T-cell (primary cell): ENCODE measurements around the gene ARHGAP25. TPM values are rescaled to one million over a fixed set of nuclear protein-coding genes. Genes with fewer than 3 reads are reported as not detected.
A peak's percentile ranks its signal among the peaks of the same experiment; 100 is the strongest.

Experiments
- ATAC-seq, 4 experiments: fragments of 200-7000 bp in 3 of 4; fragments of 150-1000 bp in 1 of 4; cut with Tn5 transposase; replicated peaks in 1 of 4; 1 replicate in 3 of 4; 2 replicates in 1 of 4; pipeline ENCODE4 v1.10.0; 2021; ENCODE audit warnings: moderate library complexity in 3 of 4, mild to moderate bottlenecking in 2 of 4, moderate number of reproducible peaks in 1 of 4
- CTCF ChIA-PET, 2 donors: fragments of 300-600 bp; sonication (Branson Sonifier 250); formaldehyde crosslinking; loops; one replicate each; lab custom pipeline; 2022; ENCODE audit warnings: antibody characterized with exemption in 2 of 2; lab: Charles Lee
- POLR2A ChIA-PET, 2 donors: fragments of 300-600 bp; sonication (Branson Sonifier 250); formaldehyde crosslinking; loops; one replicate each; lab custom pipeline; 2022; ENCODE audit warnings: antibody characterized with exemption in 2 of 2; lab: Charles Lee
- DNase-seq, 35 experiments: peaks; one replicate each; pipeline versions ENCODE4 v3.0.0 to v3.0.0-alpha.2; 2013 to 2023
- H3K27ac ChIP-seq: one replicate; pipeline ENCODE4 v1.5.1; 2013; ENCODE audit warnings: low read length
- H3K27me3 ChIP-seq, 2 experiments: replicated peaks in 1 of 2; 1 replicate in 1 of 2; 2 replicates in 1 of 2; pipeline versions ENCODE4 v1.6.1 to v1.7.0; 2013; ENCODE audit warnings: low read length in 1 of 2, mixed read lengths in 1 of 2; ENCODE audit not compliant: control insufficient read depth in 2 of 2, insufficient read depth in 2 of 2; ENCODE audit errors: extremely low read depth in 1 of 2
- H3K36me3 ChIP-seq, 2 donors: 1 replicate in 1 of 2; 2 replicates in 1 of 2; pipeline versions ENCODE4 v1.6.1 to v1.7.0; 2013; ENCODE audit warnings: low read length in 1 of 2; ENCODE audit not compliant: control insufficient read depth in 2 of 2, insufficient read depth in 1 of 2; ENCODE audit errors: extremely low read depth in 1 of 2
- H3K4me1 ChIP-seq, 2 experiments: 1 replicate in 1 of 2; 2 replicates in 1 of 2; pipeline versions ENCODE4 v1.6.1 to v1.7.0; 2013; ENCODE audit warnings: low read length in 2 of 2, mixed read lengths in 1 of 2; ENCODE audit not compliant: insufficient read depth in 2 of 2, control insufficient read depth in 1 of 2; ENCODE audit errors: extremely low read depth in 1 of 2
- H3K4me3 ChIP-seq, 2 donors: 1 replicate in 1 of 2; 2 replicates in 1 of 2; pipeline versions ENCODE4 v1.5.1 to v1.7.0; 2013; ENCODE audit warnings: mild to moderate bottlenecking in 2 of 2, low read length in 1 of 2, moderate library complexity in 1 of 2; ENCODE audit not compliant: control insufficient read depth in 1 of 2; ENCODE audit errors: extremely low read depth in 1 of 2
- H3K9me3 ChIP-seq: 2 replicates; pipeline ENCODE4 v1.7.0; 2013
- H3K27ac Mint-ChIP-seq, 2 donors: one replicate each; pipeline ENCODE4 v1.8.0; 2020 to 2021; ENCODE audit warnings: mild to moderate bottlenecking in 2 of 2, mixed read lengths in 2 of 2
- H3K27me3 Mint-ChIP-seq, 2 donors: one replicate each; pipeline ENCODE4 v1.8.0; 2021 to 2022; ENCODE audit warnings: mixed read lengths in 2 of 2
- H3K36me3 Mint-ChIP-seq: one replicate; pipeline ENCODE4 v1.8.0; 2021; ENCODE audit warnings: mixed read lengths
- H3K4me1 Mint-ChIP-seq, 3 donors: one replicate each; pipeline ENCODE4 v1.8.0; 2020 to 2022; ENCODE audit warnings: mixed read lengths in 3 of 3, mild to moderate bottlenecking in 1 of 3
- H3K4me3 Mint-ChIP-seq, 3 donors: one replicate each; pipeline ENCODE4 v1.8.0; 2020 to 2022; ENCODE audit warnings: mild to moderate bottlenecking in 3 of 3, mixed read lengths in 3 of 3, moderate library complexity in 3 of 3
- H3K9me3 Mint-ChIP-seq, 3 donors: one replicate each; pipeline ENCODE4 v1.8.0; 2020 to 2022; ENCODE audit warnings: mixed read lengths in 3 of 3
- WGBS: methylation state at CpG from one replicate; pipeline ENCODE4 v1.1.5; 2013; ENCODE audit warnings: missing lambda C conversion rate; ENCODE audit not compliant: insufficient coverage; 5-methylcytosine and 5-hydroxymethylcytosine counted together
- total RNA-seq, 35 experiments: library from RNA in 6 of 35; stranded (reverse) in 6 of 35; fragments of 120-200 nt in 1 of 35; gene quantifications; one replicate each; pipeline versions ENCODE4 v1.2.1 to v1.2.4 and lab custom pipeline; 2013 to 2026

The ARHGAP25 gene
- total RNA-seq, 5 donors from 2014 or later (not counting 1 experiment from before 2014, with no cell fraction given): 103 to 134 (median 123) TPM

DNA sequence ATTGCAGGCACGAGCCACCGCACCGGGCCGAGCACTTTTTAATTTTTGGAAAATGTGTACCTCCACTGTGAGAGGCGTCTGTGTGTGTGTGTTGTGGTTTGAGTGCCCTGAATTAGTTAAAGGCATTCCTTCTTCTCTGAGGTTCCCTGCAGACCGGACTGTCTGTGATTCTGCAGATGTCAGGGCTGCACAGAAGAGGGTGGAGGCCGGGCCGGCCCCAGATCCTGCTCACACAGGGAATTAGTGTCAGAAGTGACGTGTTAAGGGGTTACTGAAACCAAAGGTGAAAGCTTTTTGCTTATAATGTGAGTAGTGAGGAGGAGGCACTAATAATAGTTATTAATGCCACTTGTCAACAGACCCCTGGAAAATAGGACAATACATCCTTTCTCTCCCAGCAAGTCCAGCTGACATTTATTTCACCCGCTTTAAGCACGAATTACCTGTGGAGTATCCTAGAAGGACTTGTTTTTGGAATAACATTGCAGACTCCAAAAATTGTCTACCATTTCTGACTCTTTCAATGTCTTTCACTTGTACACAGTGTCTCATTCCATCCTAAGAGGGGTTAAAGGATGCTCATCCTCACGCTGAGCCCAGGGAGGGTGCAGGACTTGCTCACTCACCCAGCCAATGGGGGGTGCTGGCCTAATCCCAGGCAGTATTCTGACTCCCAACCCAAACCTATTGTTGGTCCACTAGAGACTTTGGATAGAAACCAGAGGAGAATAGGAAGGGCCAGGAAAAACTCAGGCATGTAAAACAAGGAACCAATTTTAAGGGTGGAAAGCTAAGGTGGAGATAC, 16.2 kb downstream of the ARHGAP25 start:
- WGBS: 88% methylated on average over 7 of the region's 12 CpGs
- Histone ChIP-seq H3K9me3 (no peaks in the 10 kb centered on the region), H3K4me1 (peaks cover 45 to 70% of the 10 kb centered on the region in 2 experiments), H3K27me3 (no peaks in the 10 kb centered on the region), H3K27ac (peak overlapping the region; percentile 73), H3K4me3 (no peak overlapping the region), H3K36me3 (peaks cover 4 to 30% of the 10 kb centered on the region in 2 donors)
- peaks cover 83 to 94% (median 93%) of the 10 kb centered on the region in 3 donors for H3K4me1 Mint-ChIP-seq
- no peak overlapping the region for H3K4me3 Mint-ChIP-seq
- POLR2A ChIA-PET: no interaction called here
- no peaks in the 10 kb centered on the region for H3K27me3 Mint-ChIP-seq
- H3K36me3 Mint-ChIP-seq: peaks cover 39% of the 10 kb centered on the region
- DNase-seq (no peak), ATAC-seq (no peak)
- peak overlapping the region; percentile 94 to 95 for H3K27ac Mint-ChIP-seq
- no peaks in the 10 kb centered on the region for H3K9me3 Mint-ChIP-seq
- CTCF ChIA-PET: interaction anchor here (0.6 to 5.9 kb wide), 34 partner anchors 10 to 629 kb away, joined by 3 to 78 read pairs (median 6); partner anchors contain the start of genes FBXO48 (in 2 of the 2) and APLF (in 1 of the 2)

DNA sequence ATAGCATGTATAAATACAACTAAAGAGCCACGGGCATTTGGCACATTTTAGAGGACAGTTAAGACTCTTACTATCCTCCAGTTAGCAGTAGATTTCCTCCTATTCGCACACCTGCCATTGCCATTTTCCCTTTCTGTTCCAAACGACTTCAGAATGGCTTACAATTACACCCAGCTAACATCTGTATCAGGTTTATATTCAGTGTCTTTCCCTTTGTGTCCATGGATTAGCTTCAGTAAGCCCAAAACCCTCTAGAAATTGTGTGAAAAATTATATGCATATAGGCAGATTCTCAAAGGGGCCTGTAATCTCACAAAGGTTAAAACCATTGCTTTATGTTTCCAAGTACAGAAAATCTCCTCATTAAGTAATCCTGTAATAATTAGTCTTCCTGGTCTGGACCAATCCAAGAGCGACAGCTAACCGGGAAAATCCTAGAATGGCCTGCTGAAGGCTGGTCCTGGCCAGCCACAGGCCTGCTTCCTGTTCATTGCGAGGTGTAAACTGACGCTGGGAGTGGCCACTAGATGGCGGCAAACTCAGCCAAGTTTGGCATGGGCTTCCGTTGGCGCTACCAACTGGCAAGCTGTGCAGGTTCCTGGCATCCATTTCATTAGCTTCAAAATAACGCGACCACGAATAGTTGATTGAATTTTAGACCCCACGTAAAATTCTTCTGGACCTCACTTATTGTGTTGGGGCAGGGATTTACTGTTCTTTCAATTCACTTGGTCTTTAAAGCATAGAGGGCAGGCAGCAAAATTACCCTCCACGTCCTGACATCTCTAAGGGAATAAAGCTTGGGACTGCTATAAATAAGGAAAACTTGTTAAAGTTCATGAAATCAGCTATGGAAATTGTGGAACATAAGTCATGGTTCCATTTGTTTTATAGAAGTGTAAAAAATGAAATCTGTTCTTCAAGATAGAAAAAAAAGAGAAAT, 17.1 kb downstream of the ARHGAP25 start:
- peaks cover 51 to 70% of the 10 kb centered on the region in 2 experiments for H3K4me1 ChIP-seq
- peak overlapping the region; percentile 73 for H3K27ac ChIP-seq
- DNase-seq (peak; percentile 72 to 97 (median 89)), ATAC-seq (peak; percentile 86 to 95 (median 88))
- Mint-ChIP-seq H3K9me3 (peaks cover 0 to 4% (median 0%) of the 10 kb centered on the region in 3 donors), H3K36me3 (peaks cover 40% of the 10 kb centered on the region), H3K27ac (peak overlapping the region; percentile 94 to 95), H3K4me3 (peak overlapping the region; percentile 9 to 77 (median 43)), H3K27me3 (no peaks in the 10 kb centered on the region), H3K4me1 (peaks cover 85 to 96% (median 94%) of the 10 kb centered on the region in 3 donors)
- H3K9me3 ChIP-seq: no peaks in the 10 kb centered on the region
- peak overlapping the region in 1 of 2 donors; percentile 20 for H3K4me3 ChIP-seq
- H3K27me3 ChIP-seq: no peaks in the 10 kb centered on the region
- ChIA-PET CTCF (interaction anchor here (0.5 to 5.9 kb wide), 62 partner anchors 8 to 619 kb away, joined by 3 to 78 read pairs (median 4); partner anchors contain the start of genes ARHGAP25 (in 2 of the 2), FBXO48 (in 2 of the 2) and APLF (in 1 of the 2)), POLR2A (interaction anchor here (1.0 to 1.2 kb wide), 3 partner anchors 11 to 65 kb away, joined by 3 to 4 read pairs (median 4); no protein-coding TSS in a partner anchor)
- WGBS: 0% methylated on average over 7 of the region's 15 CpGs
- H3K36me3 ChIP-seq: peaks cover 0 to 31% of the 10 kb centered on the region in 2 donors

DNA sequence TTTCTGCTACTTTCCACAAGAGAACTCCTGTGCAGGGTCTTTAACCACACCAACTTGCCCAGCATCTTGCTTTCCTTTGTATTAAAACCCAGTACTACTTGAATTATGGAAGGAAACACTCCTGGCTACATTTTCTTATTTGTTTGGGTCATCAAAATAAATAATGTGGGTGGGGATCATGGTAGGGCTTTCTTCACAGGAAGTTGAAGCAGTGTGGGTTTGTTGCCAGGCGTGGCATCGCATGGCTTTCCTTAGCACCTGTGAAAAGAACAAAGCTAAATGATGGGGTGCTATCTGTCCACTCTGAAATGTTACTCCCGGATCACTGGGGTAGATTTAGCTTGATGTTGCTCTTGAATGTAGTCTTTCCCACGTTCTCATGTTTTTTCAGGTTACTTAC, 18.7 kb downstream of the ARHGAP25 start:
- Histone ChIP-seq H3K4me1 (peaks cover 49 to 53% of the 10 kb centered on the region in 2 experiments), H3K36me3 (peaks cover 0 to 36% of the 10 kb centered on the region in 2 donors), H3K27me3 (no peaks in the 10 kb centered on the region), H3K9me3 (no peaks in the 10 kb centered on the region), H3K27ac (peak overlapping the region; percentile 73), H3K4me3 (no peak overlapping the region)
- H3K9me3 Mint-ChIP-seq: peaks cover 0 to 9% (median 2%) of the 10 kb centered on the region in 3 donors
- WGBS: no CpG with 5 or more reads among the region's 4 CpGs
- peaks cover 85 to 96% (median 92%) of the 10 kb centered on the region in 3 donors for H3K4me1 Mint-ChIP-seq
- H3K27ac Mint-ChIP-seq: peak overlapping the region; percentile 94 to 95
- DNase-seq (peak in 3 of 35 experiments; percentile 21 to 65 (median 33)), ATAC-seq (peak; percentile 46 to 57 (median 52))
- ChIA-PET CTCF (interaction anchor here (0.7 to 5.9 kb wide), 15 partner anchors 11 to 290 kb away, joined by 3 to 78 read pairs (median 9); partner anchors contain the start of gene FBXO48 (in 1 of the 2)), POLR2A (interaction anchor here (0.6 to 1.7 kb wide), 6 partner anchors 11 to 154 kb away, joined by 3 to 16 read pairs (median 4); no protein-coding TSS in a partner anchor)
- H3K36me3 Mint-ChIP-seq: peaks cover 48% of the 10 kb centered on the region
- peak overlapping the region; percentile 17 to 77 (median 25) for H3K4me3 Mint-ChIP-seq
- no peaks in the 10 kb centered on the region for H3K27me3 Mint-ChIP-seq

DNA sequence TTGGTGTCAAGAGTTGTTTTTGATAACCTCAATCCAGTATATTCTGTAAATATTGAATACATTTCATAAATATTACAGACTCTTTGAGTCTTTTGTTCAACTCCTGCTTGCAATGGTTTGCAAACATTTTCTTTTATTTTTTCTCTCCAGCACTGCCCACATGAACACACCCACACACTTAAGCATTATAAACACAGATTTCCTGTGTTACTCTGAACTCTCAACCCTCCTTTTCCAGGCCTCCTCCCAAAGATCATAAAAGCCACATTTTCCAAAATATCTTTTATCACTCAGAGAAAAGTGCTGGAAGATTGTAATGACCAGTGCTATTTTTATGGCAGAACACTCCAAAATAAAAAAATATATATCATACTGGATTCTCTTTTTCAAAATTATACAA, 20.5 kb downstream of the ARHGAP25 start:
- H3K27me3 Mint-ChIP-seq: no peaks in the 10 kb centered on the region
- ATAC-seq (no peak), DNase-seq (no peak)
- no peaks in the 10 kb centered on the region for H3K9me3 ChIP-seq
- no peak overlapping the region for H3K4me3 ChIP-seq
- peaks cover 58% of the 10 kb centered on the region for H3K36me3 Mint-ChIP-seq
- H3K4me1 Mint-ChIP-seq: peaks cover 90 to 98% (median 94%) of the 10 kb centered on the region in 3 donors
- peaks cover 0 to 33% of the 10 kb centered on the region in 2 donors for H3K36me3 ChIP-seq
- H3K9me3 Mint-ChIP-seq: peaks cover 0 to 9% (median 2%) of the 10 kb centered on the region in 3 donors
- peak overlapping the region; percentile 73 for H3K27ac ChIP-seq
- ChIA-PET CTCF (interaction anchor here in 1 of 2 donors (0.7 to 4.0 kb wide), 9 partner anchors 9 to 172 kb away, joined by 3 to 18 read pairs (median 5); no protein-coding TSS in a partner anchor), POLR2A (interaction anchor here (0.5 to 1.3 kb wide), 3 partner anchors 10 to 17 kb away, joined by 3 to 6 read pairs (median 3); no protein-coding TSS in a partner anchor)
- H3K27me3 ChIP-seq: no peaks in the 10 kb centered on the region
- peak overlapping the region; percentile 22 to 72 (median 58) for H3K4me3 Mint-ChIP-seq
- peaks cover 40 to 53% of the 10 kb centered on the region in 2 experiments for H3K4me1 ChIP-seq
- H3K27ac Mint-ChIP-seq: peak overlapping the region; percentile 91 to 94

DNA sequence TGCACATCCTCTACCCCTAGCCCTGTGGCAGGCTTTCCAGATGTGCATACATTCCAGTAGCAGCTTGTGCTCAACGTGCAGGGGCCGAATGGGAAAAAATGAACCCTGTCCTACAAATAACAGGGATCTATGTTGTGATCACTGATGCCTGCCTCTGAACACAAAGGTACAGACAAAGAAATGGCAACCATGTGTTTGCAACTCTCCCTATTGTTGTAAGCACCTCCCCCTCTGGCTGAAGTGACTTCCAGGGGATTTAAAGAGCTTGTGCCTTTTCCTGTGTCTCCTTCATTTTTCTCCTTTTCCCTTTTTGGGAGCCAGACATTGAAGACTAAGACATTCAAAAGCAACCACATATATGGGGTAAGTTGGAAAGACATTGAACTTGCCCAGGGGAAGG, 21.6 kb downstream of the ARHGAP25 start:
- Histone ChIP-seq H3K4me3 (no peak overlapping the region), H3K9me3 (no peaks in the 10 kb centered on the region), H3K27ac (peak overlapping the region; percentile 8), H3K36me3 (peaks cover 0 to 26% of the 10 kb centered on the region in 2 donors), H3K27me3 (no peaks in the 10 kb centered on the region), H3K4me1 (peaks cover 37 to 60% of the 10 kb centered on the region in 2 experiments)
- DNase-seq (no peak), ATAC-seq (no peak)
- Mint-ChIP-seq H3K27me3 (no peaks in the 10 kb centered on the region), H3K4me1 (peaks cover 96 to 98% (median 97%) of the 10 kb centered on the region in 3 donors), H3K4me3 (peak overlapping the region in 2 of 3 donors; percentile 13 to 51), H3K9me3 (peaks cover 0 to 9% (median 2%) of the 10 kb centered on the region in 3 donors), H3K36me3 (peaks cover 59% of the 10 kb centered on the region), H3K27ac (peak overlapping the region; percentile 91 to 94)
- ChIA-PET POLR2A (interaction anchor here (0.9 to 1.4 kb wide), 4 partner anchors 8 to 10 kb away, joined by 3 to 6 read pairs (median 4); no protein-coding TSS in a partner anchor), CTCF (interaction anchor here (0.7 to 2.1 kb wide), 11 partner anchors 8 to 169 kb away, joined by 3 to 9 read pairs (median 4); no protein-coding TSS in a partner anchor)
- WGBS: 100% methylated on average over 1 of the region's 2 CpGs
